Head of caudate nucleus (tissue), 42 donors: ENCODE results near the gene ADAM19.

Experiments
- DNase-seq, 42 donors: peaks; one replicate each; pipeline versions ENCODE4 v3.0.0 to v3.0.0-alpha.2; 2020 to 2021; ENCODE audit warnings: mixed read lengths in 7 of 42
- intact Hi-C: fragments of 100-400 bp; cut with DNase I; formaldehyde crosslinking; loops from one replicate; pipeline ENCODE4 v1.15.0; 2022

Gene ADAM19

DNA sequence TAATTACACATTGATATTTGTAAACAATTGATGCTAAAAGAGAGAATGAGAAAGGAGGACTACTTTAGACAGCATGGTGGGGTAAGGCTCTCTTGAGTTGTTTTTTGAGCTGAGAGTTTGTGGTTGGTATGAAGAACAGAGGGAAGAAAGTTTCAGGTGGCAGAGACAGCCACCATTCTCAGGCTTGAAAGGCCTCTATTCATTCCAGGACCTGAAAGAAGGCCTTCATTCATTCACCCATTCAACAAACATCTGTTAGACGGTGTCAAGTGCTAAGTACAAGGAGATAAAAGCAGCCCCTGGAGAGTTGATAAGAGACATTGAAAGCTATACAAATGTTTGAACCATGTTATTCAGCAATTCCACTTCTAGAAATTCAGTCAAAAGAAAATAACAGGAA is 21.7 kb upstream of the ADAM19 start:
- DNase-seq, result no peak
- intact Hi-C loops, result no loop called here

GRCh38 chr5:157596487-157596886 is 20.9 kb upstream of the ADAM19 start:
- DNase-seq, result no peak
- intact Hi-C loops, result no loop called here

- intact Hi-C loops, result no loop called here
- DNase-seq, result no peak
These were observed 19.3 kb upstream of the ADAM19 start for GRCh38 chr5:157594675-157595459.

DNA sequence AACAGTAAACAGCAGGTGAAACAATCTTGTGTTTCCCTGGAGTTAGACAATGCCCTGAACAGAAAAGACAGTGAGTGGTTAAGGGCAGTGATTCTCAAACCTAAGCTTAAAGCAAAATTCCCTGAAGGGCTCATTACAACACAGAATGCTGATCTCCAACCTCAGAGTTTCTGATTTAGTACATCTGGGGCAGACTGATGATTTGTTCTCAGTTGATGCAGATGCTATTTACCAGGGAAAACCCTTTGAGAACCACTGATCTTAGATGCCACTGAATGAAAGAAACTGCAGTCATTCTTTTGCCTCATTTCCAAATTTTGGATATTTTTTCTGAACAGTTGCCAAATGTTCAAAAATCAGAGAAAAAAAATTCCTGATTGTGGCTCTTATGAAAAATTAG is 18.7 kb upstream of the ADAM19 start:
- no peak for DNase-seq
- intact Hi-C loops, result no loop called here

GRCh38 chr5:157593052-157593757 is 17.6 kb upstream of the ADAM19 start:
- intact Hi-C loops, result no loop called here
- DNase-seq, result no peak

GRCh38 chr5:157592594-157592993 is 17.0 kb upstream of the ADAM19 start:
- DNase-seq, result no peak
- intact Hi-C loops, result no loop called here

DNA sequence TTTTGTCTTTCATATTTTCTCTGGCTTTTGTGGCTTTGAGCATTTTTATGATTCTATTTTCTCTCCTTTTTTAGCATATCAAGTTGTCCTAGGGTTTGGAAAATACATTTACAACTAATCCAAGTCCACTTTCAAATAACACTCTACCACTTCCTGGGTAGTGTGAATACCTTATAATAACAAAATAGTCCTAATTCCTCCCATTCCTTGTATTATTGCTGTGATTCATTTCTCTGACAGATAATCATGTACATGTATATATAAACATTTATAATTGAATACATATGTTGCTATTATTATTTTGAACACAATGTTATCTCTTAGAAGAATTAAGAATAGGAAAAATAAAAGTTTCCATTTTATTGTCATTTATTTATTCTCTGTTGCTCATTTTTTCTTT is 14.9 kb upstream of the ADAM19 start:
- no peak for DNase-seq

GRCh38 chr5:157584628-157585027 is 9.1 kb upstream of the ADAM19 start:
- DNase-seq, result no peak
- intact Hi-C loops, result no loop called here

More for the DNA sequence above, 14.9 kb upstream of the ADAM19 start:
- intact Hi-C loops, result no loop called here

GRCh38 chr5:157582731-157583620 is 7.4 kb upstream of the ADAM19 start:
- DNase-seq, result no peak
- intact Hi-C loops, result no loop called here

DNA sequence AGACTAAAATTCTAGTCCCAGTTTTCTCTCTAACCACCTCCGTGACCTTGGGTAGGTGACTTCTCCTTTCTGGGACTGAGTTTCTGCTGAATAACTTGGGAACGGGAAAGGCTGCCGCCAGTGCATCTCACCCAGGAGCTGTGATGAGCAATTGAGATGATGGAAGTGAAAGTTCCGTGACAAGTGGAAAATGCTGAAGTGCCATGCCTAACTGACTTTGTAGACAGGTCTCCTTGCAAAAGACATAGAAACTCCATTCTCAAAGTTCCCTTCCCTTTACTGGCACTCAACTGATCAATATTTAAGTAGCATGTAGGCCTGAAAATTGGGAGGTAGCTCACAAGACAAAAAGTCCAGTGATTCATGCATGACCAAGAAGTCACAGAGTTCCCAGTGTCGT is 6.3 kb upstream of the ADAM19 start:
- intact Hi-C loops, result no loop called here
- DNase-seq, result no peak

- no peak for DNase-seq
- intact Hi-C loops, result no loop called here
These were observed 2.7 kb upstream of the ADAM19 start for GRCh38 chr5:157578079-157578780.

GRCh38 chr5:157576678-157577077 is 1.1 kb upstream of the ADAM19 start:
- no peak for DNase-seq
- intact Hi-C loops, result no loop called here

- peak in 14 of 42 donors; percentile 10 to 63 (median 27) for DNase-seq
- intact Hi-C loops, result no loop called here
These were observed 857 bp downstream of the ADAM19 start for GRCh38 chr5:157574456-157575380.

DNA sequence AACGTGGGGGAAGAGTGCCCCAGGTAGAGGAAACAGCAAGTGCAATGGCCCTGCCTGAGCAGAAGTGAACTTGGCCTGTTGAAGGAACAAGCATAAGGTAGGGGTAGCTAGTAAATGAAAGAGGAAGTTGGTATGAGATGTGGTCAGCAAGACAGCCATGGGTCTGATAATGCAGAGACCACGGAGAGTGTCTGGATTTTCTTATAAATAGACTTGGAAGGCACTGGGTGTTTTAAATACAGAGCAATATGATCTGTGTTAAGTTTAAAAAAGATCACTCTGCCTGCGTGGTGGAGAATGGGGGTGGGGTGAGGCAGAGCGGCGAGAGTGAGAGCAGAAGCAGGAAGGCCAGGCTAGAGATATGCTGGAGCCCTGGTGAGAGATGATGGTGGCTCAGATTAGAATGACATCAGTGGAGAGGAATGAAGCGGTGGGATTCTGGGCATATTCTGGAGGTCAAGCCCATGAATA is 4.2 kb downstream of the ADAM19 start:
- peak in 5 of 42 donors; percentile 26 to 60 (median 29) for DNase-seq
- intact Hi-C loops, result no loop called here

- intact Hi-C loops, result no loop called here
- no peak for DNase-seq
These were observed 4.9 kb downstream of the ADAM19 start for GRCh38 chr5:157570531-157571200.

- intact Hi-C loops, result no loop called here
- DNase-seq, result peak in 26 of 42 donors; percentile 38 to 83 (median 62)
These were observed 6.9 kb downstream of the ADAM19 start for GRCh38 chr5:157568720-157569119.

DNA sequence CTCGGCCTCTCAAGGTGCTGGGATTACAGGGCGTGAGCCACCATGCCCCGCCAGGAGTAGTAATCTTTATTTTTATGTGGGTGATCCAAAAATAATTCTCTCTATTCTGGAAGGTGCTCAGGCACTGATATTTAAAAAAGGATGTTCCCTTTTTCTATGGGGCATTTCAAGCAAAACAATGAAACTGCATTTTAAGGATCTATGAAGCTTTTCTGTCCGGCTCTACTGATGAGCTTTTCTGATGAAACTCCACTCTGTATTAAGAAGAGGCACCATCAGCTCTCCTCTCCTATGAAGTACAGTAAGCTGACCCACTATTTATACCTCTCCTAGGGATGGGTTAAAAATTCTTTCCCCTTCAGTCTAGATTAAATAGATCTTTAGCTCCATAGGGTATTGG is 7.4 kb downstream of the ADAM19 start:
- DNase-seq, result no peak

More for the DNA sequence above, 7.4 kb downstream of the ADAM19 start:
- intact Hi-C loops, result no loop called here
